ENCODE results near the gene PRR29. TPM values are rescaled to one million over a fixed set of nuclear protein-coding genes. Genes with fewer than 3 reads are reported as not detected.

The PRR29 gene
- total and polyA plus RNA-seq, 2 donors (not counting 3 experiments of a cell fraction or from before 2014, with no cell fraction given) = 0.39 to 1.2 TPM

DNA sequence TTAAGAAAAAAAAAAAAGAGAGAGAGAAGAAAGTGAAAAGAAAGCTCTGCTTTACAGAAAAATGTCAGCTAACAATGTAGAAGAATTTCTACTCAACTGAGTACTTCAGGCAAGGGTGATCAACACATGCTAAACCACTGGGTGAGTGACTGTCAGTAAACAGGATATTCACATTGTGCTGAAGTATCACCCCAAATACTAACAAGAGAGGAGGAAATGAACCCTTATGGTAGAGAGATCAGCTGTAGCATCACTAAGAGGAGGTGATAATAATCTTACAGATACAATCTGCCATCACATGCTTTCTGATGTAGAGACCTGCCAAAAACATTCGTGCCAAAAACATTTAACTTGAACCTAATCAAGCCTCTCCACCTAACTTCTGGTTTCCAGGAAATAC, 53.0 kb downstream of the PRR29 start:
- Histone ChIP-seq H3K4me3 (replicated peaks in 1 of 3; ENCODE audit: insufficient read depth in 1 of 3, low read depth in 1 of 3, low read length in 3 of 3) (no peak overlapping the region), H3K79me2 (ENCODE audit: control insufficient read depth, insufficient read depth, low read length) (no peaks in the 10 kb centered on the region), H3K27ac (ENCODE audit: insufficient read depth, low read depth, low read length) (no peak overlapping the region), H3K9ac (replicated peaks; ENCODE audit: extremely low read depth, insufficient read depth, low read length) (no peak overlapping the region), H3K36me3 (ENCODE audit: control insufficient read depth in 2 of 2, extremely low read depth in 1 of 2, insufficient read depth in 2 of 2, low read length in 2 of 2) (peaks cover 5 to 35% of the 10 kb centered on the region in 2 experiments), H3K4me1 (ENCODE audit: control insufficient read depth, extremely low read depth, insufficient read depth, low read length) (no peaks in the 10 kb centered on the region), H2AFZ (ENCODE audit: low read depth, low read length) (no peak overlapping the region), H3K9me3 (replicated peaks; ENCODE audit: control insufficient read depth, insufficient read depth, low read length) (no peaks in the 10 kb centered on the region), H3K9me1 (replicated peaks; ENCODE audit: control insufficient read depth, extremely low read depth, insufficient read depth, low read length) (no peaks in the 10 kb centered on the region), H3K27me3 (ENCODE audit: control insufficient read depth in 2 of 2, insufficient read depth in 2 of 2, low read length in 2 of 2) (no peaks in the 10 kb centered on the region), H3K4me2 (ENCODE audit: insufficient read depth, low read length) (no peak overlapping the region), H4K20me1 (replicated peaks; ENCODE audit: control insufficient read depth, extremely low read depth, insufficient read depth, low read length) (no peaks in the 10 kb centered on the region)
- intact Hi-C loops (cut with micrococcal nuclease) (no loop called here), dilution Hi-C loops (cut with MboI; ENCODE audit: extremely low pct_ligation_motif_present, low sequenced_read_pairs) (no loop called here)
- TF ChIP-seq POLR2AphosphoS5 (IDR thresholded peaks at IDR 0.05; ENCODE audit: insufficient read depth, low read depth, low read length) (no peak), MYC (IDR thresholded peaks at IDR 0.05; ENCODE audit: low read depth, low read length) (no peak), GATA2 (IDR thresholded peaks at IDR 0.05; ENCODE audit: insufficient read depth, insufficient read length, low read depth, low read length) (no peak), JUN (IDR thresholded peaks at IDR 0.05; ENCODE audit: borderline replicate concordance, insufficient read depth, insufficient read length, low read depth) (no peak), CTCF (IDR thresholded peaks at IDR 0.05; ENCODE audit: extremely low read depth in 1 of 2, insufficient read depth in 1 of 2, low read depth in 1 of 2, low read length in 2 of 2) (no peak), EZH2 (IDR thresholded peaks at IDR 0.05; ENCODE audit: borderline replicate concordance, low read depth, low read length, severe bottlenecking) (no peak), POLR2A (IDR thresholded peaks at IDR 0.05; ENCODE audit: low read depth, low read length) (no peak), FOS (IDR thresholded peaks at IDR 0.05; ENCODE audit: borderline replicate concordance, insufficient read depth, low read length) (no peak)
- DNase-seq (ENCODE audit: low read depth, low spot score) (no peak), FAIRE-seq (no peak)
- no TSS peak for BruUV-seq (replicated peaks)
- POLR2A ChIA-PET = no interaction called here
- CTCF ChIA-PET = interaction anchor here (0.7 to 2.9 kb wide), 6 partner anchors 10 to 132 kb away, joined by 3 to 19 read pairs (median 5); no protein-coding TSS in a partner anchor
